Body of pancreas (tissue), 4 donors: Measurements from ENCODE around the gene TYMS. TPM values are rescaled to one million over a fixed set of nuclear protein-coding genes. Genes with fewer than 3 reads are reported as not detected.

Source experiments
- ATAC-seq: fragments of 150-250 bp; one replicate; pipeline ENCODE4 v1.9.1; 2016
- DNase-seq, 4 donors: peaks; one replicate each; pipeline ENCODE4 v3.0.0-alpha.2; 2019
- H3K27ac ChIP-seq, 4 donors: fragments of 200-600 bp; sonication (generic); 1 replicate in 3 of 4; 2 replicates in 1 of 4; pipeline versions ENCODE4 v1.5.1 to v1.6.1; 2016 to 2019; ENCODE audit warnings: mild to moderate bottlenecking in 1 of 4, mixed read lengths in 1 of 4, moderate library complexity in 1 of 4
- H3K27me3 ChIP-seq, 2 donors: fragments of 200-600 bp; sonication (generic); one replicate each; pipeline ENCODE4 v1.6.0; 2016; ENCODE audit warnings: mild to moderate bottlenecking in 1 of 2
- H3K36me3 ChIP-seq, 2 donors: fragments of 200-600 bp; sonication (generic); replicated peaks in 1 of 2; 2 replicates each; pipeline ENCODE4 v1.5.1; 2016; ENCODE audit warnings: low read depth in 2 of 2; ENCODE audit not compliant: insufficient read depth in 1 of 2
- H3K4me1 ChIP-seq: fragments of 200-600 bp; sonication (generic); one replicate; pipeline ENCODE4 v1.6.0; 2016
- H3K4me3 ChIP-seq, 2 donors: fragments of 200-600 bp; sonication (generic); 1 replicate in 1 of 2; 2 replicates in 1 of 2; pipeline ENCODE4 v1.5.1; 2016 to 2019
- H3K9me3 ChIP-seq, 3 donors: fragments of 200-600 bp; sonication (generic); 1 replicate in 2 of 3; 2 replicates in 1 of 3; pipeline ENCODE4 v1.5.1; 2016
- POLR2A ChIP-seq, 3 donors: fragments of 450-650 bp; IDR thresholded peaks; one replicate each; pipeline ENCODE4 v1.6.1; 2016; ENCODE audit warnings: antibody characterized with exemption in 3 of 3, mild to moderate bottlenecking in 2 of 3
- WGBS, 2 donors: methylation state at CpG; one replicate each; pipeline ENCODE4 v1.1.5; 2017; 5-methylcytosine and 5-hydroxymethylcytosine counted together
- intact Hi-C: fragments of 100-400 bp; cut with DNase I; formaldehyde crosslinking; loops from one replicate; pipeline ENCODE4 v1.15.1; 2023
- total RNA-seq, 2 donors: library from RNA; depleted of rRNA; stranded (reverse); fragments of >200 nt; gene quantifications; one replicate each; pipeline ENCODE4 v1.1.0, GENCODE V29; 2016
- TF ChIP-seq, protein P1 (sequence below), 7 experiments: fragments of 450-650 bp in 4 of 7; fragments of 200-600 bp in 3 of 7; sonication (generic) in 3 of 7; IDR thresholded peaks; one replicate each; pipeline ENCODE4 v1.5.1; 2016 to 2019; ENCODE audit warnings: antibody characterized with exemption in 7 of 7

TYMS gene
- total RNA-seq, 2 donors from 2014 or later: 1.8 to 7.6 TPM

DNA sequence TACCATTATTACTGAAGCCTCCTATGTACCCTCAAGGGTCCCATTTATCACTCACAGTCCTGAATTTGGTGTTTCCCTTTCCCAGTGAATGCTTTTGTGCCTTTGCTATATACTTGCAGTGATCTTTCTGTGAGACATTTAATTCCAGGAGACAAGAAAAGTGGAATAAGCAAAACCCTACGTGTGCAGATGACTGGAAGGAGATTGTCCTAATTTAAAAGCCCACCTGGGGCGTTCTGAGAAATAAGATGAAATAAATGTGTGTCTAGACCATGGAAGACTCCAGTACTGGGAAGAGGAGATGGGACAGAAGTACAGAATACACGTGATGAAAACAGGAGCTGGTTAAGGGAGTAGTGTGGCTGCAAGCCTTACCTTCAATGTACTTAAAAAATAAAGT, 19.3 kb downstream of the TYMS start:
- Histone ChIP-seq H3K36me3 (peaks cover 0 to 15% of the 10 kb centered on the region in 2 donors), H3K4me1 (no peaks in the 10 kb centered on the region), H3K4me3 (no peak overlapping the region), H3K27ac (no peak overlapping the region), H3K9me3 (no peaks in the 10 kb centered on the region), H3K27me3 (no peaks in the 10 kb centered on the region)
- TF ChIP-seq POLR2A (IDR thresholded peaks at IDR 0.05): no peak
- no peak for DNase-seq
- WGBS, 2 donors: 88 to 92% methylated on average over 3 of the region's 3 CpGs
- no peak for ATAC-seq
- intact Hi-C loops: no loop called here

DNA sequence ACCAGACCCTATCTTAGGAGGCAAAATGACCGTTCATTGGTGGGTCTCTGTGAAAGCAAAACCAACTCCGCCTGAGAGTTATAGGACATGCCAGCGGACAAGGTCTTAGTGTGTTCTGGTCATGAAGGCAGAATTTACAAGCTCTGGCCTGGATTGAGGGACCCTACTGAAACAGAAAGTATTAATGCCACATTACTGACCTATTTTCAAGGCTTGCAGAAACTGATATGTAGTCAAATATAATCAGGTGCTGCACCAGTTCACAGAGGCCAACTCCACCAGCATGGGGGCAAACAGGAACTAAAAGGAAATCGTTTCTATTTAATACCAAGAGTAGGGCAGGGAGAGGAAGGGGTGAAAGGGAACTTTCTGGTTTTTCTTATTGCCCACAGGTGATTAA, 19.7 kb downstream of the TYMS start:
- peaks cover 0 to 17% of the 10 kb centered on the region in 2 donors for H3K36me3 ChIP-seq
- TF ChIP-seq, protein P1, sequence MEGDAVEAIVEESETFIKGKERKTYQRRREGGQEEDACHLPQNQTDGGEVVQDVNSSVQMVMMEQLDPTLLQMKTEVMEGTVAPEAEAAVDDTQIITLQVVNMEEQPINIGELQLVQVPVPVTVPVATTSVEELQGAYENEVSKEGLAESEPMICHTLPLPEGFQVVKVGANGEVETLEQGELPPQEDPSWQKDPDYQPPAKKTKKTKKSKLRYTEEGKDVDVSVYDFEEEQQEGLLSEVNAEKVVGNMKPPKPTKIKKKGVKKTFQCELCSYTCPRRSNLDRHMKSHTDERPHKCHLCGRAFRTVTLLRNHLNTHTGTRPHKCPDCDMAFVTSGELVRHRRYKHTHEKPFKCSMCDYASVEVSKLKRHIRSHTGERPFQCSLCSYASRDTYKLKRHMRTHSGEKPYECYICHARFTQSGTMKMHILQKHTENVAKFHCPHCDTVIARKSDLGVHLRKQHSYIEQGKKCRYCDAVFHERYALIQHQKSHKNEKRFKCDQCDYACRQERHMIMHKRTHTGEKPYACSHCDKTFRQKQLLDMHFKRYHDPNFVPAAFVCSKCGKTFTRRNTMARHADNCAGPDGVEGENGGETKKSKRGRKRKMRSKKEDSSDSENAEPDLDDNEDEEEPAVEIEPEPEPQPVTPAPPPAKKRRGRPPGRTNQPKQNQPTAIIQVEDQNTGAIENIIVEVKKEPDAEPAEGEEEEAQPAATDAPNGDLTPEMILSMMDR (IDR thresholded peaks at IDR 0.05): no peak
- TF ChIP-seq POLR2A (IDR thresholded peaks at IDR 0.05): no peak
- DNase-seq: no peak

DNA sequence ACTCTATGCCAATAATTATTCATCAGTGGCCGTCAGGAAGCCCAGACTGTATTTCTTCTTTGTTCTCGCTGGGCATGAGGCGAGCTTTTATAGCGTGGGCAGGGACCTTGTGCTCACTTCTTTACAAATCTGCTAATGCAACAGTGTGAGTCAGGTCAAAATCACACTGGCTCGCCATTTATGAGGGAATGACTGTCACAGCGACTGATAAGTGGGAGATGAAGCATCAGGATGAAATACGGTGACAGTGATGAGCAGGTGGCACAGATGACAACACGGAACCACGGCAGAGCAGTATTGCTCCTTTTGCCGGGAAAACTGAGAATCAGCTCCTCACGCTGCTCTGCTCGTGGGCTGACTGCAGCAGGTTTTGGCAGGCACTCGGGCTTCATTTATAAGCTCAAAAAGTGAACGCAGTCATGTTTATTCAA, 20.5 kb downstream of the TYMS start:
- H3K36me3 ChIP-seq: peaks cover 0 to 14% of the 10 kb centered on the region in 2 donors
- WGBS, 2 donors: 89 to 93% methylated on average over 14 of the region's 14 CpGs

More for the DNA sequence above, 19.7 kb downstream of the TYMS start:
- Histone ChIP-seq H3K9me3 (no peaks in the 10 kb centered on the region), H3K27ac (no peak overlapping the region), H3K4me1 (no peaks in the 10 kb centered on the region), H3K4me3 (no peak overlapping the region), H3K27me3 (no peaks in the 10 kb centered on the region)
- 41 to 42% methylated on average over 4 of the region's 4 CpGs for WGBS, 2 donors
- intact Hi-C loops: no loop called here
- ATAC-seq: no peak

DNA sequence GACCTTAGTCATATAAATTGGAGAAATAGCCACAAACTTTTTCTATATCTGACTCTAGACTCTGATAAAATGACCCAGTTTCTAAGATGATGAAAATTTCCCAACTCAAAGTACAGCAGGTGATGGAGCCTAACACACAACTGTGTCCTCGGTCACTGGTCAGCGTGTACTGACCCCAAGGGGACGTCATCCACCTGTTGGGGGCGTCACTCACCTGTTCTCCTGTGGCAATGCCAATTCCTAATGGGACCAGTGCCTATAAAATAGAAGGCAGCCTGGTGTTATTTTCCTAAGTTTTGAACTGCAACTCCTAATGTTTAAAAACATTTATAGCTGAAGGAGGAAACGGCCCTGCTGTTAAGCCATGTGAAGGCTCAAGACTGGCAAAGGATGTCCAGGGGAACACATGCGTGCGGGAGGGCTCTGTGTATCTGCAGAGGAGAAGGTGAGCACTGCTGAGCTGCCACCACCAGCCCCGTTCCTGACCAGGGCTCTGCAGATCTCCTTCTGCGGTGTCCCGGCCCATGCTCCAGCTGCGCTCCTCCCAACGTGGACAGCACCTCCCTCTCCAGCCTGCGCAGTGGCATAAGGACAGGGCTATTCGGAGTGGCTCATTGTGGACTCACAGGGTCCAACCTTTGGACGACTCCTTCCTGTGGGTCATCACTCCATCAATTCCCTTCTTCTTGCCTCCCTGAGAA, 21.2 kb downstream of the TYMS start:
- H3K27me3 ChIP-seq: no peaks in the 10 kb centered on the region
- no peak for ATAC-seq
- intact Hi-C loops: no loop called here
- 92% methylated on average over 15 of the region's 15 CpGs for WGBS, 2 donors
- H3K4me3 ChIP-seq: no peak overlapping the region
- H3K4me1 ChIP-seq: peaks cover 8% of the 10 kb centered on the region
- H3K27ac ChIP-seq: no peak overlapping the region
- H3K9me3 ChIP-seq: no peaks in the 10 kb centered on the region
- no peak for DNase-seq
- peaks cover 0 to 14% of the 10 kb centered on the region in 2 donors for H3K36me3 ChIP-seq
- no peak for TF ChIP-seq POLR2A (IDR thresholded peaks at IDR 0.05)
- TF ChIP-seq, protein P1 (IDR thresholded peaks at IDR 0.05): no peak

More for the DNA sequence above, 20.5 kb downstream of the TYMS start:
- Histone ChIP-seq H3K27ac (no peak overlapping the region), H3K4me3 (no peak overlapping the region), H3K27me3 (no peaks in the 10 kb centered on the region), H3K4me1 (peaks cover 1% of the 10 kb centered on the region), H3K9me3 (no peaks in the 10 kb centered on the region)
- DNase-seq: no peak
- no peak for ATAC-seq
- intact Hi-C loops: no loop called here
- TF ChIP-seq POLR2A (IDR thresholded peaks at IDR 0.05): no peak
- TF ChIP-seq, protein P1 (IDR thresholded peaks at IDR 0.05): no peak

DNA sequence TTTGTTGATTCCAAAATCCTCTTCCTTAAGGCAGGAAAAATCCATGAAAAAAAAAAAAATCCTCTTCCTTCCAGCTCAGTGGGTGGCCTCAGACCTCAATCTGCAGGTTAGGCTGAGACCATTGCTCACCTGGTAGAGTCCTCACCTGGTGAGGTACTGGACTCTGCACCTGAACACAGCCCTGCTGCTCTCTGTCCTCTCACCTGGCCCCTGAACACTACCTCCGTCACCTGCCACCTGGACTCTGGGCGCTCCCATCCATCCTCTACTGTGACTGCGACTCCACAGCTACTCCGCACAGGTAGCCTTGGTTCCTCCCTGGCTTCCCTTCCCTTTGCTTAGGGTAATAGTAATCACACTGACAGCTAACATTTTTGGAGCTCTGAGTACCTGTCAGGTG, 22.1 kb downstream of the TYMS start:
- TF ChIP-seq, protein P1 (IDR thresholded peaks at IDR 0.05): no peak
- 90 to 100% methylated on average over 4 of the region's 4 CpGs for WGBS, 2 donors
- ATAC-seq: no peak
- Histone ChIP-seq H3K9me3 (no peaks in the 10 kb centered on the region), H3K36me3 (peaks cover 0 to 14% of the 10 kb centered on the region in 2 donors), H3K4me1 (peaks cover 10% of the 10 kb centered on the region), H3K27me3 (no peaks in the 10 kb centered on the region), H3K27ac (no peak overlapping the region), H3K4me3 (no peak overlapping the region)
- intact Hi-C loops: no loop called here
- no peak for DNase-seq
